GM21515 (cell line): ENCODE measurements around the gene RFTN1.
A peak's percentile ranks its signal among the peaks of the same experiment; 100 is the strongest.

Experiments used
- ATAC-seq: cut with Tn5 transposase; IDR thresholded peaks from one replicate; pipeline ENCODE4 v1.9.1; 2021; ENCODE audit not compliant: unreplicated experiment

RFTN1 gene

GRCh38 chr3:16415911-16416476 is 97.5 kb downstream of the RFTN1 start:
- ATAC-seq: no peak

- ATAC-seq: no peak
These were observed 100.2 kb downstream of the RFTN1 start for GRCh38 chr3:16413321-16413720.

GRCh38 chr3:16412192-16412800 is 101.2 kb downstream of the RFTN1 start:
- no peak for ATAC-seq

GRCh38 chr3:16411441-16411840 is 102.1 kb downstream of the RFTN1 start:
- ATAC-seq: no peak

GRCh38 chr3:16410659-16411058 is 102.8 kb downstream of the RFTN1 start:
- no peak for ATAC-seq

- ATAC-seq: no peak
These were observed 104.5 kb downstream of the RFTN1 start for GRCh38 chr3:16409032-16409431.

- no peak for ATAC-seq
These were observed 106.1 kb downstream of the RFTN1 start for GRCh38 chr3:16407366-16407765.

- ATAC-seq: peak; percentile 40
These were observed 106.9 kb downstream of the RFTN1 start for GRCh38 chr3:16406579-16406978.

- no peak for ATAC-seq
These were observed 107.3 kb downstream of the RFTN1 start for GRCh38 chr3:16406166-16406565.

GRCh38 chr3:16404349-16404895 is 109.1 kb downstream of the RFTN1 start:
- ATAC-seq: no peak

- no peak for ATAC-seq
These were observed 111.0 kb downstream of the RFTN1 start for GRCh38 chr3:16402451-16402850.

GRCh38 chr3:16401273-16401672 is 112.2 kb downstream of the RFTN1 start:
- ATAC-seq: no peak

GRCh38 chr3:16400106-16400931 is 113.2 kb downstream of the RFTN1 start:
- ATAC-seq: no peak

GRCh38 chr3:16399473-16399872 is 114.0 kb downstream of the RFTN1 start:
- ATAC-seq: no peak

GRCh38 chr3:16398648-16399047 is 114.9 kb downstream of the RFTN1 start:
- ATAC-seq: no peak

- ATAC-seq: no peak
These were observed 117.3 kb downstream of the RFTN1 start for GRCh38 chr3:16396202-16396601.

- no peak for ATAC-seq
These were observed 118.3 kb downstream of the RFTN1 start for GRCh38 chr3:16395212-16395611.

GRCh38 chr3:16394639-16395038 is 118.9 kb downstream of the RFTN1 start:
- no peak for ATAC-seq

GRCh38 chr3:16392717-16393116 is 120.8 kb downstream of the RFTN1 start:
- no peak for ATAC-seq

GRCh38 chr3:16392065-16392464 is 121.4 kb downstream of the RFTN1 start:
- no peak for ATAC-seq

GRCh38 chr3:16390581-16390980 is 122.9 kb downstream of the RFTN1 start:
- no peak for ATAC-seq

- no peak for ATAC-seq
These were observed 124.6 kb downstream of the RFTN1 start for GRCh38 chr3:16388850-16389441.
